Breast epithelium (tissue), 3 donors: ENCODE measurements around the gene ADIPOR2.

ENCODE experiments used
- POLR2A ChIP-seq: fragments of 450-650 bp; IDR thresholded peaks from one replicate; pipeline ENCODE4 v1.6.1; 2016; ENCODE audit warnings: antibody characterized with exemption, mild to moderate bottlenecking, moderate library complexity
- TF ChIP-seq, protein P1 (sequence below), 3 donors: fragments of 450-650 bp; IDR thresholded peaks; one replicate each; pipeline ENCODE4 v1.5.1; 2016 to 2017; ENCODE audit warnings: antibody characterized with exemption in 3 of 3, mild to moderate bottlenecking in 3 of 3, moderate library complexity in 3 of 3

DNA sequence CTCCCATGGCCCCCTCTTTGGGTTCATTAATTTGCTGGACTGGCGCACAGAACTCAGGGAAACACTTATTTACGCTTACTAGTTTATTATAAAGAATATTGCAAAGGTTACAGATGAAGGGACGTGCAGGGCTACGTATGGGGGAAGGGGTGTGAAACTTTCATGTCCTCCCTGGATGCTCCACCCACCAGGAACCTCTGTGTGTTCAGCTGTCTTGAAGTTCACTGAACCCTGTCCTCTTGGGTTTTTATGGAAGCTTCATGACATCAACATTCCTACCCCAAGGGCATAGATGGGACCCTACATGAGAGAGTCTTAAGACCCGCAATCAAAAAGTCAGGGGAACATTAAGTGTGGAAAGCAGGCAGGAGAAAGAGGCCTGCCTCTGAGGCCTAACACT, 58.1 kb downstream of the ADIPOR2 start:
- TF ChIP-seq POLR2A, result no peak
- TF ChIP-seq, protein P1, sequence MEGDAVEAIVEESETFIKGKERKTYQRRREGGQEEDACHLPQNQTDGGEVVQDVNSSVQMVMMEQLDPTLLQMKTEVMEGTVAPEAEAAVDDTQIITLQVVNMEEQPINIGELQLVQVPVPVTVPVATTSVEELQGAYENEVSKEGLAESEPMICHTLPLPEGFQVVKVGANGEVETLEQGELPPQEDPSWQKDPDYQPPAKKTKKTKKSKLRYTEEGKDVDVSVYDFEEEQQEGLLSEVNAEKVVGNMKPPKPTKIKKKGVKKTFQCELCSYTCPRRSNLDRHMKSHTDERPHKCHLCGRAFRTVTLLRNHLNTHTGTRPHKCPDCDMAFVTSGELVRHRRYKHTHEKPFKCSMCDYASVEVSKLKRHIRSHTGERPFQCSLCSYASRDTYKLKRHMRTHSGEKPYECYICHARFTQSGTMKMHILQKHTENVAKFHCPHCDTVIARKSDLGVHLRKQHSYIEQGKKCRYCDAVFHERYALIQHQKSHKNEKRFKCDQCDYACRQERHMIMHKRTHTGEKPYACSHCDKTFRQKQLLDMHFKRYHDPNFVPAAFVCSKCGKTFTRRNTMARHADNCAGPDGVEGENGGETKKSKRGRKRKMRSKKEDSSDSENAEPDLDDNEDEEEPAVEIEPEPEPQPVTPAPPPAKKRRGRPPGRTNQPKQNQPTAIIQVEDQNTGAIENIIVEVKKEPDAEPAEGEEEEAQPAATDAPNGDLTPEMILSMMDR (IDR thresholded peaks at IDR 0.05), result no peak
